Skeletal muscle satellite cell (primary cell): ENCODE measurements around the gene COX5B. TPM values are rescaled to one million over a fixed set of nuclear protein-coding genes. Genes with fewer than 3 reads are reported as not detected.
"Not testable (repeated sequence)": the region's sequence is repeated elsewhere in the genome, so short reads cannot be mapped to it uniquely, and the experiment has no call there.

Experiments
- H3K27me3 ChIP-seq: 2 replicates; pipeline ENCODE4 v1.7.0; 2013; ENCODE audit warnings: low read length; ENCODE audit not compliant: control insufficient read depth, insufficient read depth
- H3K36me3 ChIP-seq: 2 replicates; pipeline ENCODE4 v1.7.0; 2013; ENCODE audit warnings: mild to moderate bottlenecking, control low read depth, low read length; ENCODE audit not compliant: insufficient read depth
- H3K4me1 ChIP-seq: 2 replicates; pipeline ENCODE4 v1.7.0; 2013; ENCODE audit warnings: low read length; ENCODE audit not compliant: control insufficient read depth, insufficient read depth
- H3K4me2 ChIP-seq: 2 replicates; pipeline ENCODE4 v1.7.0; 2013; ENCODE audit warnings: mild to moderate bottlenecking, low read length
- H3K4me3 ChIP-seq: 2 replicates; pipeline ENCODE4 v1.7.0; 2013; ENCODE audit warnings: low read length
- H3K9ac ChIP-seq: 2 replicates; pipeline ENCODE4 v1.7.0; 2013; ENCODE audit warnings: mild to moderate bottlenecking, low read depth, low read length, moderate library complexity
- H3K9me3 ChIP-seq: replicated peaks from 2 replicates; pipeline ENCODE4 v1.7.0; 2013; ENCODE audit warnings: mild to moderate bottlenecking, control low read depth, low read length
- total RNA-seq: library from RNA; depleted of rRNA; stranded (reverse); fragments of >200 nt; gene quantifications from 2 replicates; pipeline ENCODE4 v1.2.3, GENCODE V29; 2012; rRNA removed

COX5B gene, protein sequence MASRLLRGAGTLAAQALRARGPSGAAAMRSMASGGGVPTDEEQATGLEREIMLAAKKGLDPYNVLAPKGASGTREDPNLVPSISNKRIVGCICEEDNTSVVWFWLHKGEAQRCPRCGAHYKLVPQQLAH
- total RNA-seq = 254 and 281 TPM in 2 replicates

DNA sequence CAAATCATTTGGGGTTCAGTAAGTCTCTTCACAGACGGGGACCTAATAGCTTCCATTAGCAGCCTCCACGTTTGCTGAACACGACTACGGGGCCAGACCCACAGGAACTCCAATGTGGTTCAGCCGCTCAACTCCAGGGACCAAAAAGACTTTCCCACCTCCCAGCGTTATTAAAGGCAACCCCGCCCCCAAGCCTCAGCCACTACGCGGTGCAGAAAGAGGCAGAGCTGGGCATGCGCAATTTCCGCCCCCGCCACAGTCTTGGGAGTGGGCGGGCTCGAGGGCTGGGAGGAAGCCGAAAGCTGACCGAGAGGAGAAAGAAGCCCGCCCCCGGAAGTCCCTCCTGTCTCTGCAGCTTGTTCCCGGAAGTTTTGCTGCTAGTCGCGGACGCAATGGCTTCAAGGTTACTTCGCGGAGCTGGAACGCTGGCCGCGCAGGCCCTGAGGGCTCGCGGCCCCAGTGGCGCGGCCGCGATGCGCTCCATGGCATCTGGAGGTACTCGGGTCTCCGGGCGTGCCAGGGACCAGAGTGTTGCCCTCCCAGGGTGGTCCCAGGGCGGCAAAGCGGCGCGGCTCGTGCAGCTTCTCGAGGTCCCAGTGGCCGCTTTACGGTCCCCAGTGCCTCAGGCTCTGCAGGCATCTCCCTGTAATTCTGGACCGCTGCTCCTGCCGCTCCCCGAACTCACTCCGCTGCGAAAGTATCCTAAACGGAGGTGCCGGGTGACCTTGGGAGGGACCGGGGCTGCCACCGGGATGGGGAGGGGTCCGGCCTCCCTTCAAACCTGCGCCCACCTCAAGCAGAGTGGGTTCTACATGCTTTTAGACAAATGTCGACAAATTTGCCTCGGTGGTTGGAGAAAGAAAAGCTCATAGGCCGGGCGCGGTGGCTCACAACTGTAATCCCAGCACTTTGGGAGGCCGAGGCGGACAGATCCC, at the start of gene COX5B:
COX5B (plus strand) TSS at position 368 of the 935 bp plus-strand sequence; CDS start at position 393, 25 bp downstream.
- peak within 1 kb of the TSS; percentile 97 for H3K9ac ChIP-seq
- peaks cover 26% of the 10 kb centered on the region for H3K36me3 ChIP-seq
- H3K4me2 ChIP-seq = peak within 1 kb of the TSS; percentile 94
- H3K4me3 ChIP-seq = peak within 1 kb of the TSS; percentile 98
- peaks cover 14% of the 10 kb centered on the region for H3K4me1 ChIP-seq
- no peaks in the 10 kb centered on the region for H3K27me3 ChIP-seq
- H3K9me3 ChIP-seq = no peaks in the 10 kb centered on the region

DNA sequence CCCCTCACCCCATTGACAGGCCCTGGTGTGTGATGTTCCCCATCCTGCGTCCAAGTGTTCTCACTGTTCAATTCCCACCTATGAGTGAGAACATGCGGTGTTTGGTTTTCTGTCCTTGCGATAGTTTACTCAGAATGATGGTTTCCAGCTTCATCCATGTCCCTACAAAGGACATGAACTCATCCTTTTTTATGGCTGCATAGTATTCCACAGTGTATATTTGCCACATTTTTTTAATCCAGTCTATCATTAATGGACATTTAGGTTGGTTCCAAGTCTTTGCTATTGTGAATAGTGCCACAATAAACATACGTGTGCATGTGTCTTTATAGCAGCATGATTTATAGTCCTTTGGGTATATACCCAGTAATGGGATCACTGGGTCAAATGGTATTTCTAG, 49.7 kb upstream of the COX5B start:
- H3K9ac ChIP-seq, H3K9me3 ChIP-seq, H3K4me2 ChIP-seq, H3K4me3 ChIP-seq, H3K36me3 ChIP-seq, H3K27me3 ChIP-seq, H3K4me1 ChIP-seq: not testable (repeated sequence)

DNA sequence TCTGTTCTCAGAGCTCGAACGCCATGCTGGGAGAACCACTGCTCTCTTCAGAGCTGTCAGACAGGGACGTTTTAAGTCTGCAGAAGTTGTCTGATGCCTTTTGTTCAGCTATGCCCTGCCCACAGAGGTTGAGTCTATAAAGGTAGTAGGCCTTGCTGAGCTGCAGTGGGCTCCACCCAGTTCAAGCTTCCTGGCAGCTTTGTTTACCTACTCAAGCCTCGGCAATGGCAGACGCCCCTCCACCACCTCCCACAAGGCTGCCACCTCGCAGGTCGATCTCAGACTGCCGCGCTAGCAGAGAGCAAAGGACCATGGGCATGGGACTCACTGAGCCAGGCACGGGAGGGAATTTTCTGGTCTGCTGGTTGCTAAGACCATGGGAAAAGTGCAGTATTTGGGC, 44.3 kb upstream of the COX5B start:
- not testable (repeated sequence) for H3K4me1 ChIP-seq, H3K9me3 ChIP-seq, H3K36me3 ChIP-seq, H3K4me3 ChIP-seq, H3K4me2 ChIP-seq, H3K27me3 ChIP-seq, H3K9ac ChIP-seq

DNA sequence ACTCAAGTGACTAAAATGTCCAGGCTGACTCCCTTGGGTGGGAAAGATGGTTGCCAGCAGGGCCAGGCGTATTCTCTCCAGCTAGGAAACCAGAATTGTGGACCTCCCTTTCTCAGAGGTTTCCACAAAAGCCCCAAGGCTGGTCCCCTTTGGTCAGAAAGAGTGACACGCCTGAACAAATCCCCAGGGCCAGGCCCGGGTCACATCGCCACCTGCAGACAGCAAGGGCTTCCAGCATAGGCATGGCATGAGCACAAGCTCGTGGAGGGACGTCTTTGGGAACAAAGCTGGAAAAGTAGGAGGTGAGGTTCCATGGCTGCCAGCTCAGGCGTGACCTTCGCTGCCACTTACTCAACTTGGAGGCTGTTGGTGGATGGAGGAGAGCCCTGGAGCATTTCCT, 40.8 kb upstream of the COX5B start:
- H3K36me3 ChIP-seq, H3K4me1 ChIP-seq, H3K9me3 ChIP-seq, H3K4me2 ChIP-seq, H3K27me3 ChIP-seq, H3K4me3 ChIP-seq, H3K9ac ChIP-seq: not testable (repeated sequence)

DNA sequence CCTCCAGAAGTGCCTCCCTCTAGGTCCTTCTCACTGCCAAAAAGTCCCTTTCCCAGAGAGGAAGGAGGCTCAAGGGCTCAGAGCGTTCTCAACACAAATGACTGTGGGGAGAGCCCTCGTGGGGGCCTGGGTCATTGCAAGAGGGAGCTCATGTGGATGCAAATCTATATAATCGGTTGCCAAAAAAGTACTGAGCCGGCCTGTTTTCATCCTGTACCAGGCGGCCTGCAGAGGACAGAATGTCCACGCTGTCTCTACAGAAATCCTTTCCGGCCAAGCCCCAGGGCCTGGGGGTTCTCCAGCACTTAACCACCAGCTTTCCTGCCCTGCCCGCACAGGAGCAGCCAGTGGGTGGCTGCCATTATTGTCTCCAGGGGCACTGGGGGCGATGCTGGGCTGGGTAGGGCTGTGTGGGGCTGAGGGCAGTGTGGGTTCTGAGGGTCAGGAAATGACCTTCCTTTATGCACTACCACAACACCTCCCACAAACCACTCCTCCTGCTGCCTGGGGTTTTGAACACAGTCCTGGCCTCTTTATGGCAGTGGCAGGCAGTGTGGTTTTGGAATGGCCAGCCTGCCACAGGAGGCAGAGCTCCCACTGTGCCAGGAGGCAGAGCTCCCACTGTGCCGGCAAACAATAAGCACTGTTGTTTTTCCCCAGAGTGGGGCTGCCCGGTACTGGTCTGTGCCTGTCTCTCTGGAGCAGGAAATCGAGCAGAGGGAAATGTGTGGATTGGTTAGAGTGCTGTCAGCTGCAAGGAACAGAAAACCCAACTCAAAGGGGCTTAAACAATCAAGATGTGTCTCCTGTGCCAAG, 40.1 kb upstream of the COX5B start:
- H3K4me3 ChIP-seq, H3K4me1 ChIP-seq, H3K27me3 ChIP-seq, H3K36me3 ChIP-seq, H3K4me2 ChIP-seq, H3K9ac ChIP-seq, H3K9me3 ChIP-seq: not testable (repeated sequence)

DNA sequence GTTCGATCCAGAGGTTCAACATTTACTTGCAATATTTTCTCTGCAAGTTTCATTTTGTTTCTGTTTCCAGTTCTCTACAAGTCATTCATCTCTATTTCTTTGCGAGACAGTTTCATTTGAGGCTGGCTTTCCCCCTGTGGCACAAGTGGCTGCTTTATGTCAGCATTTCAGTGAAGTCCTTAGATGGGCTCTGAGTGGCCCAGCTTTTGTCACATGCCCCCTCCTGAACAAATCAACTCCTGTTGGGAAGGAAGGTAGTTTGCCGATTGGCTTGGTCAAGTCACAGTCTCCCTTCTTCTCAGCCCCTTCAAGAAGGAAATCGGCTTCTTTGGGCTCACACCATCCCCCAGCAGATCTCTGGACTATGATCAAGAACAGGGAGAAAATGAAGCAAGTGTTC, 37.1 kb upstream of the COX5B start:
- not testable (repeated sequence) for H3K9ac ChIP-seq, H3K4me2 ChIP-seq, H3K4me3 ChIP-seq, H3K4me1 ChIP-seq, H3K27me3 ChIP-seq, H3K9me3 ChIP-seq, H3K36me3 ChIP-seq

DNA sequence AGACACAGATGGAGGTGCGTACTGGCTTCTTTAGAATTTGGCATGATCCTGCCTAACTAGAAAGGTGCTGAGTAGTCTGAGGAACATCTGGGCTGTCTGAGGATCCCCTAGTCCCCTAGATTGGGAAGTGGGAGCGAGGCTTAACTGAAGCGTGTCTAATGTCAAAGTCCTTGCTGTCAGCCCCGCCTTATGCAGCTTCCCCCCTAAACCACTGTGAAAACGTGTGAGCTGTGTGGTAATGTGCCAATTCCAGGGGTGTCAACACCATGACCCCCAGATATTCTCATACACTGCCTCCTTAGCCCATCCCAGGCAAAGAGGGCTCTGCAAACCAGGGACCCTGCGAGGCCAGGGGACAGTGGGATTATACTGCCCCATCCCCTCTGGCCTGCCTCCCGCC, 34.0 kb upstream of the COX5B start:
- not testable (repeated sequence) for H3K4me3 ChIP-seq, H3K4me2 ChIP-seq, H3K36me3 ChIP-seq

DNA sequence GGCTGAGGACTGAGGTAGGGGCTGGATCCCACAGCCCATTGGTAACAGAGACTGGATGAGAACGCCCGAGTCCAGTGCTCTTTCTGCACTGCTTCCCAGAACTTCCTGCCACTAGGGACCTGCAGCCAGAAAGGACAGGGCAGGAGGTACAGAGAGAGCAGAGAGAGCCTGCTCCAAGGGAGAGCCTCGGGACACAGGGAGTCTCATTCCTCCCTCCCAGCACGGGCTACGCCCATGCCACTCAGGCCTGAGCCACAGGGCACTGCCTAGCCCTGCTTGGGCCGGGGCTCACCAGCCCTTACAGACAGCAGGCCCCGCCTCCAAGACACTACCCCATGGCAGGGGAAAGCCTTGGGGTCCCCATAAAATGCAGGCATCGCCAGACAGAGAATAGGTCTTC, 30.1 kb upstream of the COX5B start:
- not testable (repeated sequence) for H3K4me1 ChIP-seq, H3K4me2 ChIP-seq, H3K27me3 ChIP-seq, H3K9ac ChIP-seq, H3K4me3 ChIP-seq, H3K9me3 ChIP-seq, H3K36me3 ChIP-seq

More for the DNA sequence above, 34.0 kb upstream of the COX5B start:
- H3K4me1 ChIP-seq, H3K9ac ChIP-seq, H3K9me3 ChIP-seq, H3K27me3 ChIP-seq: not testable (repeated sequence)

DNA sequence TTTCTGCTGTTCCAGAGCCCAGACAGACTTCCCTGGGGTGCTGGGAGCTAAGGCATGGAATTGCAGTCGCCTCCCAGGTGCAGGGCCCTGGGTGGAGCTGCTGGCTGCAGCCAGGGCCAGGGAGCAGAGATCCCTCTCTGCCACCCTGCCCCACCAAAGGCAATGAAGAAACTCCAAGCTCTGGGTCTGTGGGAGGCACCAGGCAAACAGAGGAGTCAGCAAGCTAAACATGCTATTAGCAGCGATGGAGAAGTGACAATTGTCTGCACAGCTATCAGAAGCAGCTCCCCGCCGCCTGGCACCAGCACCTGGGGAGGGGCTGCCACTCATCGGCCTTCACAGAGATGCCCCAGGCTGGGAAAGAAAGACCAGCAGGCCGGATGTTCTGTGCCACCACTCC, 28.0 kb upstream of the COX5B start:
- H3K27me3 ChIP-seq = no peaks in the 10 kb centered on the region

DNA sequence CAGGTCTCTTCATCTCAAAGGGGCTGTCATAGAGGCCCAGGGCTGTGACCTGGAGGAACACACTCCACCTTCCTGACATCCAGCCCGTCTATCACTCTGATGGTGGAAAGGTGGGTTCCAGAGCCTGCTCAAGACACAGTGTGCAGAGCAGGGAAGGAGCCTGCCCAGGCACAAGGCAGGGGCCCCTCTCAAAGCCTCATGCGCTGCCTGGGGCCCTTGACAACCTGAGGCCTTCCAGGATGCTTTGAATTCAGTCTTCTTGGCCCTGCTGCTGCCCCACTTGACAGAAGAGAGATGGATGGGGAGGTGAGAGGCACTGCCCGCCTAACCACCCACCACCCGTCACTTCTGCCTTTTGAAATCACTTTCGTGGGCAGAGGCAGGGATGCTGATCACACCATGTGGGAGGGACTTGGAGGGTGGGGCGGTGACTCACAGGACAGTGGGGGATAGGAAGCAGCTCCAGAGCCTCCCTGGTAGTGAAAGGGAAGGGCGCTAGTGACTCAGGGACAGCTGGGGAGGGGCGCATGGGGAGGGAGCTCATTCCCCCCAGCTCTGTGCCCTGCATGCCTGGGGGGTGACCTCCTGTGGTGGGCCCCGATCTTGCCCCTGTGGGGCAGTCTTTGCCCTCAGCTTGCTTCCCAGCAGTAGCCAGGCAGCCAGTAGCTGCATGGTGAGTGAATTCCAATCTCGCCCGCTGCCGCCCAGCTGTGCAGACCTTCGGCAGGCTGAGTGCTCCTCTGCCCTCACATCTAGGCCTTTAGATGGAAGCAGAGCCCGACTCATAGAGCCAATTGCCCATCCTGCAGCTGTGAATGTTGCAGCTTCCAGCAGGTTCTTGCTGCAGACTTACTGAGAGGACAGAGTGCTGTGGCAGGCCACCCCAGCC, 26.7 kb upstream of the COX5B start:
- H3K27me3 ChIP-seq, H3K36me3 ChIP-seq, H3K4me2 ChIP-seq, H3K4me1 ChIP-seq, H3K9me3 ChIP-seq, H3K4me3 ChIP-seq, H3K9ac ChIP-seq: not testable (repeated sequence)

More for the DNA sequence above, 28.0 kb upstream of the COX5B start:
- Histone ChIP-seq H3K4me2 (no peak overlapping the region), H3K9ac (no peak overlapping the region), H3K4me1 (no peaks in the 10 kb centered on the region), H3K36me3 (no peaks in the 10 kb centered on the region), H3K9me3 (no peaks in the 10 kb centered on the region), H3K4me3 (no peak overlapping the region)

DNA sequence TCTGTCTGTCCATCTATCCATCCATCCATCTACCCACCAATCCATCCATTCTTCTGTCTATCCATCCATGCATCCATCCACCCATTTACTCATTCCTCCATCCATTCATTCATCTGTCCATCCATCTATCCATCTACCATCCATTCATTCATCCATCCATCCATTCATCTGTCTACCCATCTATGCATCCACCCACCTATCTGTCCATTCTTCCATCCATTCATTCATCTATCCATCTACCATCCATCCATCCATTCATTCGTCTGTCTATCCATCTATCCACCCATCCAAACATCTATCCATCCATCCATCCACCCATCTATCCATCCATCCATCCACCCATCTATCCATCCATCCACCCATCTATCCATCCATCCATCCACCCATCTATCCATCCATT, 25.4 kb upstream of the COX5B start:
- not testable (repeated sequence) for H3K4me2 ChIP-seq, H3K27me3 ChIP-seq, H3K4me1 ChIP-seq, H3K9ac ChIP-seq, H3K4me3 ChIP-seq, H3K36me3 ChIP-seq, H3K9me3 ChIP-seq
